Spleen (tissue), 11 donors: ENCODE data around the gene GPR156. TPM values are rescaled to one million over a fixed set of nuclear protein-coding genes. Genes with fewer than 3 reads are reported as not detected.

ENCODE experiments used
- DNase-seq: peaks from one replicate; pipeline ENCODE4 v3.0.0-alpha.2; 2020
- H3K27ac ChIP-seq, 8 donors: fragments of 200-600 bp; sonication (generic) in 7 of 8; 1 replicate in 4 of 8; 2 replicates in 4 of 8; pipeline versions ENCODE4 v1.5.0 to v1.8.0; 2016 to 2021; ENCODE audit warnings: inconsistent platforms in 4 of 8, mild to moderate bottlenecking in 4 of 8, moderate library complexity in 1 of 8
- H3K27me3 ChIP-seq, 7 donors: fragments of 200-600 bp; sonication (generic) in 6 of 7; replicated peaks in 1 of 7; 1 replicate in 4 of 7; 2 replicates in 3 of 7; pipeline versions ENCODE4 v1.5.0 to v1.8.0; 2016 to 2021; ENCODE audit warnings: inconsistent platforms in 3 of 7, mild to moderate bottlenecking in 1 of 7
- H3K36me3 ChIP-seq, 6 donors: fragments of 200-600 bp; sonication (generic) in 5 of 6; 1 replicate in 4 of 6; 2 replicates in 2 of 6; pipeline versions ENCODE4 v1.5.0 to v1.8.0; 2016 to 2021; ENCODE audit warnings: inconsistent platforms in 2 of 6
- H3K4me1 ChIP-seq, 6 donors: fragments of 200-600 bp; sonication (generic) in 5 of 6; 1 replicate in 3 of 6; 2 replicates in 3 of 6; pipeline versions ENCODE4 v1.5.0 to v1.8.0; 2016 to 2021; ENCODE audit warnings: inconsistent platforms in 3 of 6
- H3K4me3 ChIP-seq, 8 donors: fragments of 200-600 bp; sonication (generic) in 7 of 8; 1 replicate in 4 of 8; 2 replicates in 4 of 8; pipeline versions ENCODE4 v1.5.0 to v1.8.0; 2016 to 2021; ENCODE audit warnings: inconsistent platforms in 4 of 8, mild to moderate bottlenecking in 4 of 8, moderate library complexity in 2 of 8
- H3K9me3 ChIP-seq, 8 donors: fragments of 200-600 bp; sonication (generic) in 7 of 8; 1 replicate in 4 of 8; 2 replicates in 4 of 8; pipeline versions ENCODE4 v1.5.0 to v1.8.0; 2016 to 2021; ENCODE audit warnings: inconsistent platforms in 4 of 8
- POLR2A ChIP-seq, 3 donors: fragments of 450-650 bp; IDR thresholded peaks; one replicate each; pipeline ENCODE4 v1.5.1; 2017; ENCODE audit warnings: antibody characterized with exemption in 3 of 3, mild to moderate bottlenecking in 1 of 3
- POLR2AphosphoS5 ChIP-seq, 3 donors: sonication (generic); formaldehyde crosslinking; IDR thresholded peaks; one replicate each; pipeline ENCODE4 v1.5.1; 2017; ENCODE audit warnings: antibody characterized with exemption in 3 of 3
- WGBS, 5 donors: extraction: QIAGEN DNeasy Blood & Tissue Kit in 3 of 5; methylation state at CpG; one replicate each; pipeline versions ENCODE4 v1.1.5 to v1.1.7; 2013 to 2018; 5-methylcytosine and 5-hydroxymethylcytosine counted together
- intact Hi-C: fragments of 100-400 bp; cut with DNase I; formaldehyde crosslinking; loops from one replicate; pipeline ENCODE4 v1.15.0; 2023; ENCODE audit warnings: low total_unique reads
- polyA plus RNA-seq, 3 donors: library from polyadenylated mRNA; stranded (reverse); fragments of 200-250 nt; gene quantifications; one replicate each; pipeline ENCODE4 v1.2.1, GENCODE V29; 2013
- total RNA-seq, 7 donors: library from RNA; depleted of rRNA in 3 of 7; stranded (reverse); fragments of >200 nt in 3 of 7; fragmentation: NEBNext Ultra II Directional in 4 of 7; extraction: Animal tissue kit (Norgen Biotek cat#: 25700) in 4 of 7; gene quantifications; one replicate each; pipeline versions ENCODE4 v1.1.0 to v1.2.1, GENCODE V29; 2016 to 2021
- TF ChIP-seq, protein P1 (sequence below), 11 experiments: fragments of 200-600 bp in 7 of 11; fragments of 450-650 bp in 4 of 11; sonication (generic) in 4 of 11; IDR thresholded peaks in 8 of 11; conservative IDR thresholded peaks in 3 of 11; 1 replicate in 7 of 11; 2 replicates in 4 of 11; pipeline versions ENCODE4 v1.4.0 to v1.8.0; 2016 to 2021; ENCODE audit warnings: antibody characterized with exemption in 11 of 11, inconsistent platforms in 4 of 11, mild to moderate bottlenecking in 1 of 11
- donor health status: healthy with polysubstance abuse.
- donor health status: DM: no; HTN: no; CAD: no; lungs with moderate emphysema.
- donor health status: DM: no; HTN: no; CAD: no.
- donor health status: Bipolar disorder and iron deficiency.
- donor health status: healthy.
- donor health status: DM: no; HTN: no; CAD: no.
- donor health status: DM: yes; HTN: yes; CAD: no.

GPR156 gene
- total and polyA plus RNA-seq, 10 donors, result 0.03 to 0.41 (median 0.18) TPM; not detected in 4

DNA sequence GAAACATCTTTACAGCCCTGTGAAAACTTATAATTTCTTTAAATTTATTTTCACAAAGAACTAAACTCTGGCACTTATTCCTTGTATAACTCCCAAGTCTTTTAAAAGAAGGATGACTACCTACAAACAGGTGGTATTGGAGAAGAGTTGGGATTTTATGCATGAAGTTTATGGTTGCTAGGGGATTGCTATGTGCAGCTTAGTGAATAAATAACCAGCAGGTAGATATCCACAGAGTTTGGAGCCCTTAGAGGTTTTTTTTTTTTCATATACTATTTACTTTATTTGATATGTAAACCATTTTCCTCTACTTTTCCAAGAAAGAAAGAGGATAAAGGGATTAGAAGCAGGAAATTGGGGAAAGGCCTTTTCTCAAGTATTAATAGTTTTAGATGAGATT, 91.5 kb downstream of the GPR156 start:
- intact Hi-C loops, result no loop called here
- Histone ChIP-seq H3K4me1 (no peaks in the 10 kb centered on the region), H3K9me3 (peaks cover 0 to 4% (median 0%) of the 10 kb centered on the region in 8 donors), H3K36me3 (no peaks in the 10 kb centered on the region), H3K27ac (no peak overlapping the region), H3K4me3 (no peak overlapping the region), H3K27me3 (no peaks in the 10 kb centered on the region)
- TF ChIP-seq POLR2A (IDR thresholded peaks at IDR 0.05), result no peak
- TF ChIP-seq POLR2AphosphoS5 (IDR thresholded peaks at IDR 0.05), result no peak
- TF ChIP-seq, protein P1, sequence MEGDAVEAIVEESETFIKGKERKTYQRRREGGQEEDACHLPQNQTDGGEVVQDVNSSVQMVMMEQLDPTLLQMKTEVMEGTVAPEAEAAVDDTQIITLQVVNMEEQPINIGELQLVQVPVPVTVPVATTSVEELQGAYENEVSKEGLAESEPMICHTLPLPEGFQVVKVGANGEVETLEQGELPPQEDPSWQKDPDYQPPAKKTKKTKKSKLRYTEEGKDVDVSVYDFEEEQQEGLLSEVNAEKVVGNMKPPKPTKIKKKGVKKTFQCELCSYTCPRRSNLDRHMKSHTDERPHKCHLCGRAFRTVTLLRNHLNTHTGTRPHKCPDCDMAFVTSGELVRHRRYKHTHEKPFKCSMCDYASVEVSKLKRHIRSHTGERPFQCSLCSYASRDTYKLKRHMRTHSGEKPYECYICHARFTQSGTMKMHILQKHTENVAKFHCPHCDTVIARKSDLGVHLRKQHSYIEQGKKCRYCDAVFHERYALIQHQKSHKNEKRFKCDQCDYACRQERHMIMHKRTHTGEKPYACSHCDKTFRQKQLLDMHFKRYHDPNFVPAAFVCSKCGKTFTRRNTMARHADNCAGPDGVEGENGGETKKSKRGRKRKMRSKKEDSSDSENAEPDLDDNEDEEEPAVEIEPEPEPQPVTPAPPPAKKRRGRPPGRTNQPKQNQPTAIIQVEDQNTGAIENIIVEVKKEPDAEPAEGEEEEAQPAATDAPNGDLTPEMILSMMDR (IDR thresholded peaks at IDR 0.05 in 8 of 11, conservative IDR thresholded peaks at IDR 0.05 in 3 of 11), result no peak
- DNase-seq, result no peak

DNA sequence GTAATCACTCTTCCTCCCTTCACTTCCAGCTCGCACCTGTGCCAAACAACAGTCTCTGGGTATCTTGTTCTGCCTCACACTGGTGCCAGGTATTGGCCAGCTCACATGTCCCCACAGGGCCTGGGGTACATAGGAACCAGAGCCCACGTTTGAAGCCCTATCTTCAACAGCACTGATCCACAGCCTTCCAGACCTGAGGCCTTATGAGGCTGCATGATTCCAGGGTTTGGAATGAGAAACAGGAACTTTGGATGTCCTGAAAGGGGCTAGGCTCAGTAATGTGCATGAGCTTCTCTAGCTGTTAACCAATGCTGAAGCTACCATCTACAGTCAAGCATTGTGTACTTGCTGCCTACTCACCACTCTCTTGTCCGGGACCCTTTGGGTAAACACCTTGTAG, 92.4 kb downstream of the GPR156 start:
- no peak overlapping the region for H3K27ac ChIP-seq
- DNase-seq, result no peak
- intact Hi-C loops, result no loop called here
- H3K9me3 ChIP-seq, result peaks cover 0 to 4% (median 0%) of the 10 kb centered on the region in 8 donors
- 70 to 83% (median 73%) methylated on average over 3 of the region's 3 CpGs for WGBS, 5 donors
- no peaks in the 10 kb centered on the region for H3K36me3 ChIP-seq
- H3K4me3 ChIP-seq, result no peak overlapping the region
- H3K27me3 ChIP-seq, result no peaks in the 10 kb centered on the region
- H3K4me1 ChIP-seq, result no peaks in the 10 kb centered on the region
- TF ChIP-seq POLR2AphosphoS5 (IDR thresholded peaks at IDR 0.05) (no peak), POLR2A (IDR thresholded peaks at IDR 0.05) (no peak)
- TF ChIP-seq, protein P1 (IDR thresholded peaks at IDR 0.05 in 8 of 11, conservative IDR thresholded peaks at IDR 0.05 in 3 of 11), result no peak

DNA sequence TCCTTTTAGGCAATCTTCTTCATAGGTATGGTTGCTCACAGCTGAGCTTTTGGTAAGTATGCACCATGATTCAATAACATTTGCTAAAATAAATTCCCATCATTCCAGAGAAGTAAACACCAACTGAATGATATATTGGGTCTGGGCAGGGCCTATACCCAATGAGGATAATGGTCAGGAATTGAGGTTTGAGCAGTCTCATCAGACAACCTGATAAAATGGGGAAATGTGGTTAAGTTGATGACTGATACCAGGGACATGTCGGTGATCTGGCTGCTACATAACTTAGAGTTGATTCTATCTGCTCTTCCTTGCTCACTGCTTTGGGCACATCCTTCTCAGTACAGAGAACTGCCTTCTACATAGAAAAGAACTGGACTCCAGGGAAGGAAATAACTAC, 92.9 kb downstream of the GPR156 start:
- Histone ChIP-seq H3K4me1 (no peaks in the 10 kb centered on the region), H3K27ac (no peak overlapping the region), H3K9me3 (peaks cover 0 to 4% (median 0%) of the 10 kb centered on the region in 8 donors), H3K4me3 (no peak overlapping the region), H3K27me3 (no peaks in the 10 kb centered on the region), H3K36me3 (no peaks in the 10 kb centered on the region)
- 38 to 88% (median 78%) methylated on average over 1 of the region's 1 CpG for WGBS, 5 donors
- DNase-seq, result no peak
- TF ChIP-seq, protein P1 (IDR thresholded peaks at IDR 0.05 in 8 of 11, conservative IDR thresholded peaks at IDR 0.05 in 3 of 11), result no peak
- intact Hi-C loops, result no loop called here

DNA sequence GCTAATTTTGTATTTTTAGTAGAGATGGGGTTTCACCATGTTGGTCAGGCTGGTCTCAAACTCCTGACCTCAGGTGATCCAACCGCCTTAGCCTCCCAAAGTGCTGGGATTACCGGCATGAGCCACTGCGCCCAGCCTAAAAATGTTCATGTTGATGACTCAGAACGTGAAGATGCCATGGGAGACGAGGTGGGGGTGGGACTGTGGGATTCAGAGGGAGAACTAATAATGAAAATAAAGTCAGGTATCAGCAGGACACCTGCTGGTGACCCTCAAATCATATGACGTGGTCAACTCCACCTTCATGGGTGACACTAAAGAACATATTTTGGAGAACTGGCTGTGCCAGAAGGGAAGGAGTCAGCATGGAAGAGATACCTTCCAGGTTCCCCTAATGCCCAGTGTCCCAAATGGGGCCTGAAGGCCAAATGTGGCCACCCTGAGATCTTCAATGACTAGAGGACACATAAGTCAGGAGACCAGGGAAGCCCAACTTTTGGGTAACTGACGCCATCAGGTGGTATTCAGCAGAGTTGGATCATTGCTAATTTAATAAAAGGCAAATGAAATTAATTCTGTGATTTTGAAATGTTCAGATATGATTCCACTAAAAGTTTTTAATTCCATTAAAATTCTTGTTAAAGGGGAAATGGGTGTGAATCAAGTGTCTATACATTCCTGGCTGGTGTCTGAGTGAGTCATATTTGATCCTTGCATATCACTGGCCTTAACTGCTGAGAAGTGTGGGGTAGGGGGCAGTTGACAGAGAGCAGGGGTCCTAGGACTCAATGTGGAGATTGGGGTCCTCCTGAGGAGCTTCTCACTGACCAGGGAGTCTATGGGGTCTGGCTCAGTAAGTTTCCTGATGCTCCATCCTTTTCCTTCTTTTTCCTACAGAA, 102.2 kb downstream of the GPR156 start:
- H3K27me3 ChIP-seq, result no peaks in the 10 kb centered on the region
- no peak overlapping the region for H3K4me3 ChIP-seq
- H3K4me1 ChIP-seq, result peaks cover 0 to 3% (median 0%) of the 10 kb centered on the region in 6 donors
- 77 to 87% (median 86%) methylated on average over 7 of the region's 7 CpGs for WGBS, 5 donors
- DNase-seq, result no peak
- H3K36me3 ChIP-seq, result no peaks in the 10 kb centered on the region
- intact Hi-C loops, result no loop called here
- no peak overlapping the region for H3K27ac ChIP-seq
- TF ChIP-seq POLR2AphosphoS5 (IDR thresholded peaks at IDR 0.05), result no peak
- TF ChIP-seq, protein P1 (IDR thresholded peaks at IDR 0.05 in 8 of 11, conservative IDR thresholded peaks at IDR 0.05 in 3 of 11), result peak in 2 of 11 experiments; percentile 10 to 13
- no peaks in the 10 kb centered on the region for H3K9me3 ChIP-seq
